PFSK-1 (cell line): Measurements from ENCODE around the gene HELZ.

ENCODE experiments used
- POLR2AphosphoS5 ChIP-seq: IDR thresholded peaks from 2 replicates; pipeline ENCODE4 v1.6.1; 2012; ENCODE audit warnings: low read depth, mild to moderate bottlenecking, control low read depth, low read length, moderate library complexity
- SIN3A ChIP-seq: IDR thresholded peaks from 2 replicates; pipeline ENCODE4 v1.6.1; 2012; ENCODE audit warnings: mild to moderate bottlenecking, low read length, moderate library complexity, borderline replicate concordance; ENCODE audit not compliant: insufficient read depth
- TAF1 ChIP-seq: IDR thresholded peaks from 2 replicates; pipeline ENCODE4 v1.6.1; 2012; ENCODE audit warnings: low read length, control low read depth, borderline replicate concordance; ENCODE audit not compliant: insufficient read depth
- TF ChIP-seq, protein P1 (sequence below), 2 experiments: IDR thresholded peaks; 2 replicates each; pipeline versions ENCODE4 v1.6.1 to v1.8.0; 2011 to 2012; ENCODE audit warnings: low read depth in 2 of 2, low read length in 2 of 2, control low read depth in 1 of 2, inconsistent platforms in 1 of 2, mild to moderate bottlenecking in 1 of 2, moderate library complexity in 1 of 2; ENCODE audit not compliant: insufficient read depth in 1 of 2

DNA sequence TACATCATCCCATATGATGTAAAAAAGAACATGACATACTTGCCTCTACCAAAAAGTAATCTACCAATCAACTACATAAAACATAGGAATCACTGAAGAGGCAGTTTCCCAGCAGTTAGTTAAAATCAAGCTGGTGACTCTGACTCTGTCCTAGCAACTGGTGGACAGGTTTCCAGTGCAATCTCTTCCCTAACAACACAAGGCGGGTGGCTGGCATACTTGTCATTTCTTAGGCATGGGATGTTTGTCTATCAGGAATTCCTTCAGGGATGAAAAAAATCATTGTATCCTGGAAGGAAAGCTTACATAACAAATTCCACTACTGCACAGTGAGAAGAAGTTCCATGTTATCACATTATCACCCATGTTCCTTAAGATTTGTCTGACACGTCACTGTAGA, 50.9 kb downstream of the HELZ start:
- TF ChIP-seq POLR2AphosphoS5 (no peak), TAF1 (no peak), SIN3A (no peak)
- TF ChIP-seq, protein P1, sequence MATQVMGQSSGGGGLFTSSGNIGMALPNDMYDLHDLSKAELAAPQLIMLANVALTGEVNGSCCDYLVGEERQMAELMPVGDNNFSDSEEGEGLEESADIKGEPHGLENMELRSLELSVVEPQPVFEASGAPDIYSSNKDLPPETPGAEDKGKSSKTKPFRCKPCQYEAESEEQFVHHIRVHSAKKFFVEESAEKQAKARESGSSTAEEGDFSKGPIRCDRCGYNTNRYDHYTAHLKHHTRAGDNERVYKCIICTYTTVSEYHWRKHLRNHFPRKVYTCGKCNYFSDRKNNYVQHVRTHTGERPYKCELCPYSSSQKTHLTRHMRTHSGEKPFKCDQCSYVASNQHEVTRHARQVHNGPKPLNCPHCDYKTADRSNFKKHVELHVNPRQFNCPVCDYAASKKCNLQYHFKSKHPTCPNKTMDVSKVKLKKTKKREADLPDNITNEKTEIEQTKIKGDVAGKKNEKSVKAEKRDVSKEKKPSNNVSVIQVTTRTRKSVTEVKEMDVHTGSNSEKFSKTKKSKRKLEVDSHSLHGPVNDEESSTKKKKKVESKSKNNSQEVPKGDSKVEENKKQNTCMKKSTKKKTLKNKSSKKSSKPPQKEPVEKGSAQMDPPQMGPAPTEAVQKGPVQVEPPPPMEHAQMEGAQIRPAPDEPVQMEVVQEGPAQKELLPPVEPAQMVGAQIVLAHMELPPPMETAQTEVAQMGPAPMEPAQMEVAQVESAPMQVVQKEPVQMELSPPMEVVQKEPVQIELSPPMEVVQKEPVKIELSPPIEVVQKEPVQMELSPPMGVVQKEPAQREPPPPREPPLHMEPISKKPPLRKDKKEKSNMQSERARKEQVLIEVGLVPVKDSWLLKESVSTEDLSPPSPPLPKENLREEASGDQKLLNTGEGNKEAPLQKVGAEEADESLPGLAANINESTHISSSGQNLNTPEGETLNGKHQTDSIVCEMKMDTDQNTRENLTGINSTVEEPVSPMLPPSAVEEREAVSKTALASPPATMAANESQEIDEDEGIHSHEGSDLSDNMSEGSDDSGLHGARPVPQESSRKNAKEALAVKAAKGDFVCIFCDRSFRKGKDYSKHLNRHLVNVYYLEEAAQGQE (IDR thresholded peaks at IDR 0.05; ENCODE audit: insufficient read depth in 1 of 2, low read depth in 2 of 2, low read length in 2 of 2) = no peak
